ENCODE measurements around the gene EXOC5. TPM values are rescaled to one million over a fixed set of nuclear protein-coding genes. Genes with fewer than 3 reads are reported as not detected.
"Not testable (repeated sequence)": the region's sequence is repeated elsewhere in the genome, so short reads cannot be mapped to it uniquely, and the experiment has no call there.

Gene EXOC5
- total RNA-seq, 1 experiment from 2014 or later = 15.4 TPM

DNA sequence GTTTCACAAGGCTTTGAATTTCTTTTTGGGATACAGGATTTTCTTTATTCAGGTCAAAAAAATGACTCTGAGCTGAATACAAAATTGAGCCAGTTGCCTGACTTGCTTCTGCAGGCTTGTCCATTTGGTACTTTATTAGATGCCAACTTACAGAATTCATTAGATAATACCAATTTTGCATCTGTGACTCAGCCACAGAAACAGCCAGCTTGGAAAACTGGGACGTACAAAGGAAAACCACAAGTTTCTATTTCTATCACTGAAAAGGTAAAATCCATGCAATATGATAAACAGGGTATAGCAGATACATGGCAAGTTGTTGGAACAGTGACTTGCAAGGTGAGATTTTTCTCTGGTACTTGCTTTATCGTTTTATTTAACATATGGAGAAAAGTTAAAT is 5.8 kb upstream of the EXOC5 start:
- DNase-seq = no peak
- Histone ChIP-seq H3K36me3 (peaks cover 12% of the 10 kb centered on the region), H3K9me3 (no peaks in the 10 kb centered on the region), H3K27me3 (no peaks in the 10 kb centered on the region), H3K4me3 (no peak overlapping the region)

DNA sequence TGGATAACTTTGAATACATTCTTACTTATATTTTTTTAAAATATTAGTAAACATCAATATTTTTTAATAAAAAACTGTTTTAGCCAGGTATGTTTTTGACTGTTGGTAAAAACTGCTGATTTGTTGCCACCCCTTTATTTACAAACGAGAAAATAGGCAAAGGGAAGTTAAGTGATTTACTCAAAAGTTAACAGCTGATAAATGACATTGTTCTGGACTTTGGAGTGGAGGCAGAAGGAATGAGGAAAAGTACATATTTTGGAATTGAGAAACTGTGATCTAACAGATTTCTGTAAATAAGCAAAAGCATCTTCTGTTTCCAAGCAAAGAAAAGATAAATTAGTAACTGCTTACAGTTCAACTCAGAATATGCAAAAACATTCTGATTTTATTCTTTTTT is 4.5 kb upstream of the EXOC5 start:
- Histone ChIP-seq H3K36me3 (peaks cover 12% of the 10 kb centered on the region), H3K4me3 (no peak overlapping the region), H3K27me3 (no peaks in the 10 kb centered on the region), H3K9me3 (no peaks in the 10 kb centered on the region)
- no peak for DNase-seq

DNA sequence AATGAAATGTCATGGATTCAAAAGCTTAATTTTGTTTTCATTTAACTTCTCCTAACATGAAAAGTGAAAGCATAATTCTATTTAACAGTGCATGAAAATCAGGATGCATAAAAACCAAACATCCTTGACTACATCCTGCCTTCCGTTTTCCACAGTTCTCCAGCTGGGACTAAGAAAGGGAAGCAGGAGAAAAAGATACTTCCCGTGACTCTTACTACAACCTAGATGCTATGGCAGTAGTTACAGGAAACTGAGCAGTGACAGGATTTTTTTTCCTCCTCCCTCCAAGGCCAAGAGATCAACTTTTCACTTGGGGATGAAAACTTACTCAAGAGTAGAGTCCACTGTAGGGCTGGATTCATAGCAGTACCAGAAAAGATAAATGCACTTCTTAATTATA is 2.6 kb downstream of the EXOC5 start:
- Histone ChIP-seq H3K4me3 (no peak overlapping the region), H3K27me3 (no peaks in the 10 kb centered on the region), H3K36me3 (no peaks in the 10 kb centered on the region; the same call in 1 of the 2 replicates), H3K9me3 (no peaks in the 10 kb centered on the region)
- no peak for DNase-seq

- Histone ChIP-seq H3K36me3 (no peaks in the 10 kb centered on the region), H3K4me3 (no peak overlapping the region), H3K9me3 (no peaks in the 10 kb centered on the region), H3K27me3 (no peaks in the 10 kb centered on the region)
- DNase-seq = no peak
Observed at GRCh38 chr14:57262117-57262516, 6.6 kb downstream of the EXOC5 start.

- no peak for DNase-seq
- Histone ChIP-seq H3K36me3 (no peaks in the 10 kb centered on the region), H3K4me3 (no peak overlapping the region), H3K27me3 (no peaks in the 10 kb centered on the region), H3K9me3 (no peaks in the 10 kb centered on the region)
Observed at GRCh38 chr14:57261604-57262003, 7.1 kb downstream of the EXOC5 start.

- no peak for DNase-seq
- no peaks in the 10 kb centered on the region for H3K9me3 ChIP-seq
- H3K4me3 ChIP-seq = no peak overlapping the region
- no peaks in the 10 kb centered on the region for H3K36me3 ChIP-seq
- H3K27me3 ChIP-seq = no peaks in the 10 kb centered on the region
Observed at GRCh38 chr14:57259672-57260071, 9.0 kb downstream of the EXOC5 start.

DNA sequence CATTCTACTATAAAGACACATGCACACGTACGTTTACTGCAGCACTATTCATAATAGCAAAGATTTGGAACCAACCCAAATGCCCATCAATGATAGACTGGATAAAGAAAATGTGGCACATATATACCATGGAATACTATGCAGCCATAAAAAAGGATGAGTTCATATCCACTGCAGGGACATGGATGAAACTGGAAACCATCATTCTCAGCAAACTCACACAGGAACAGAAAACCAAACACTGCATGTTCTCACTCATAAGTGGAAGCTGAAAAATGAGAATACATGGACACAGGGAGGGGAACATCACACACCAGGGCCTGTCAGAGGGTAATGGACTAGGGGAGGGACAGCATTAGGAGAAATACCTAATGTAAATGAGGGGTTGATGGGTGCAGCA is 10.5 kb downstream of the EXOC5 start:
- H3K9me3 ChIP-seq, H3K27me3 ChIP-seq, DNase-seq, H3K36me3 ChIP-seq, H3K4me3 ChIP-seq: not testable (repeated sequence)

- no peaks in the 10 kb centered on the region for H3K27me3 ChIP-seq
- H3K36me3 ChIP-seq = no peaks in the 10 kb centered on the region
- DNase-seq = no peak
- no peaks in the 10 kb centered on the region for H3K9me3 ChIP-seq
- H3K4me3 ChIP-seq = no peak overlapping the region
Observed at GRCh38 chr14:57254884-57255283, 13.8 kb downstream of the EXOC5 start.

DNA sequence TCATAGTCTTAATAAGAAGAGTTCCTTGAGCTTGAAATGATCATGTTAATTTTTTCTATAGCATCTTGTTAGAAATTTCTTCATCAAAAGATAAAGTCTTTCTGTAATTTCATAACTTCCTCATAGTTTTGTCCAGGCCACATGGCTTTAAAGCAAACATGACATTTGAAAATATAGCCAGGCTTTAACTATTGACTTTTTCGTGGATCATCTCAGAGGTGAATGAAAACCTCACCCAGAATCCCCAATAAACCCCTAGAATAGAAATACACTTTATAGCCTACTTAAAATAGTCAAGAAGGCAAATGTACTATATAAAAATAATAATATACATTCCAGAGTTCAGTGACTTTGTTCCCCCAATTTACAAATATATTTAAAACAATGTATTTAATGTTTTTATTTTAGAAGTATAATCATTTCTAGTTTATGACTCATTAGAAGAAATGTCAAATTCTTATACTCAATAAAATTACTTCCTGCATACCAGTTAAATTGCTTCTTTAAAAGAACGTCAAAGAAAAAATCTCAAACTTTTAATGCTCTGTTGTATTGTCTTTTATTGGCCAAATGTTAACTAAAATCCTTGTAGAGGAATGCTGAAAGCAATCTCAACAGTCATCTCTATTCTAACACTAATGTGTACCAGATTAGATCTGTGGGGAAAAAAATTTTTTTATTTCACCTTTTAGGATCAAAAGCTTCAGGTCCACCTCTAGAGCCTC is 21.6 kb downstream of the EXOC5 start:
- Histone ChIP-seq H3K27me3 (no peaks in the 10 kb centered on the region), H3K9me3 (no peaks in the 10 kb centered on the region)
- DNase-seq = no peak

GRCh38 chr14:57245941-57246340 is 22.8 kb downstream of the EXOC5 start:
- no peak for DNase-seq
- peaks cover 2% of the 10 kb centered on the region; the same call in 1 of the 2 replicates for H3K36me3 ChIP-seq
- H3K4me3 ChIP-seq = no peak overlapping the region
- no peaks in the 10 kb centered on the region for H3K9me3 ChIP-seq
- no peaks in the 10 kb centered on the region for H3K27me3 ChIP-seq

More for the DNA sequence above, 21.6 kb downstream of the EXOC5 start:
- Histone ChIP-seq H3K4me3 (no peak overlapping the region), H3K36me3 (peaks cover 2% of the 10 kb centered on the region; the same call in 1 of the 2 replicates)

DNA sequence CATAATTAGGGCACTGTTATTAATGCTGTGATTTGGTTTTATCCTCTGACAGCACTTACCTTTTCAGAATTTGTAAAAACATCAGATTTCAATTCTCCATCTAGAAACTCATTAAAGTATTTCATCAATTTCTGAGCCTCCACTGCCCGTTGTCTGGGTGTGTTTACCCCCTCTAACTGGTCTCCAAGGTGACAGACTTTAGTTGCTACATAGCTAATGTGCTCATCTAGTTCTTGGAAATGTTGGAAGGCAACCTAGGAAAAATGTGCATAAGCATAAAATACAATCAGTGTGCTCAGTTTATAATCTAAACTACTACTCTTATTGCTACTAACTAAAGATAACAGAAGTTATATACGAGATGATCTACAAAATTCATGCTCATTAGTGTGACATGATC is 24.6 kb downstream of the EXOC5 start:
- no peak for DNase-seq
- Histone ChIP-seq H3K27me3 (no peaks in the 10 kb centered on the region), H3K9me3 (no peaks in the 10 kb centered on the region), H3K36me3 (peaks cover 2% of the 10 kb centered on the region; the same call in 1 of the 2 replicates), H3K4me3 (no peak overlapping the region)

DNA sequence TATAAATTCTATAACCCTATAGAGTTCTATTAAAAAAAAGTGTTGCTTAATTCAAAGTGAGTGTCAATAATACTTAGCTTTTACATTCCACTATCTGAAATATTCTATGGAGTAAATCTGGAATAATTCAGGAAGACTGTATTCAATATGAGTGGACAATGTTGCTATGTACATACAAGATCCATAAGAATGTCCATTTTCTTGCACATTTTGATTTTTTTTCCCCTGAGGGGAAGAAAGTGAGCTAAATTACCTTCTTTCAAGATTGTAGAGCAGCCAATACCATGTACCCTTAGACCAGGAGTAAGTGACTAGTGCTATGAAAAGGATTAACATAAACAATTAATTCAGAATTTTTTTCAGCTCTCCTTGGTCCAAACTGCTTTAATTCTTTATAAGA is 25.4 kb downstream of the EXOC5 start:
- Histone ChIP-seq H3K36me3 (peaks cover 2% of the 10 kb centered on the region; the same call in 1 of the 2 replicates), H3K27me3 (no peaks in the 10 kb centered on the region), H3K9me3 (no peaks in the 10 kb centered on the region), H3K4me3 (no peak overlapping the region)
- DNase-seq = no peak

DNA sequence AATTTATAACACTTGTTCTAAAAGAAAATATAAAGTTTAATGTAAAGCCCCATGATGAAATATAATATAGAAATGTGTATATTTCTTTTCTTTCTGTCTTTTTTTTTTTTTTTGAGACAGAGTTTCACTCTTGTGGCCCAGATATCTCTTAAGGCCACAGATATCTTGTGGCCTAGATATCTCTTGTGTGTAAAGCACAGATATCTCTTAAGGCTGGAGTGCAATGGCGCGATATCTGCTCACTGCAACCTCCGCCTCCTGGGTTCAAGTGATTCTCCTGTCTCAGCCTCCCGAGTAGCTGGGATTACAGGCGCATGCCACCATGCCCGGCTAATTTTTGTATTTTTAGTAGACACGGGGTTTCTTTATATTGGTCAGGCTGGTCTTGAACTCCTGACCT is 28.6 kb downstream of the EXOC5 start:
- H3K9me3 ChIP-seq, H3K4me3 ChIP-seq, H3K27me3 ChIP-seq, H3K36me3 ChIP-seq, DNase-seq: not testable (repeated sequence)

DNA sequence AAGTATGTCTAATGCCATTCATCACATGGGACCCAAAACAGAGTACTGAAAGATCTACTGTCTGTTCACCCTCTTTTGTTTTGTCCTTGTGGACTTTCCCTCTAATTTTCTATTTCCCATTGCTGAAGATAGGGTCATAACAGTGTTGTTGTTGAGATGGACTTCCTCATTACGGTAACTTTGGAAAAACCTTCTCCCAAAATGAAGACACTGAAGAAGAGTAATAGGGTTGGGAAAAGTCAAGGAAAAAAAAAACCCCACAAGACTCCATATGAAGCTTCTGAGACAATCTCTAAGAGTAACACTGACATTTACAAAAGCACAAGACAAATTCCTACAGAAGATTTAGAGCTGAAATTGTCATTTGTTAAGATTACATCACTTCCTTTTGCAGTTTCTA is 36.7 kb downstream of the EXOC5 start:
- Histone ChIP-seq H3K4me3 (no peak overlapping the region), H3K36me3 (peaks cover 5% of the 10 kb centered on the region), H3K27me3 (no peaks in the 10 kb centered on the region), H3K9me3 (no peaks in the 10 kb centered on the region)
- no peak for DNase-seq

GRCh38 chr14:57228320-57228719 is 40.4 kb downstream of the EXOC5 start:
- not testable (repeated sequence) for H3K4me3 ChIP-seq, H3K36me3 ChIP-seq, H3K27me3 ChIP-seq, DNase-seq, H3K9me3 ChIP-seq

DNA sequence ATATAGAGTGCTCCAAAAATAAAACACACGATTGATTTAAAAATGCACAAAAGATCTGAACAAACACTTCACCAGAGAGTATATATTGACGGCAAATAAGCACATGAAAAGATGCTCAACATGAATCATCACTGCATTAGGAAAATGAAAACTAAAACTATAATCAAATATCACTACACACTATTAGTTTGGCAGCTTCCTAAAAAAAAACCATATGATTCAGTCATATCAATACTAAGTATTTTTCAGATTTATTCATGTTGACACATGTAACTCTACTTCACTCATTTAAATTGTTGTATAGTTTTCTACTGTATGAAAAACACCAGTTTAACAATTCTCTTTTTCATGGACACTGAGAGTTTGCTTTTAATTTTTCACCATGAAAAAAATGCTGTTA is 41.6 kb downstream of the EXOC5 start:
- Histone ChIP-seq H3K36me3 (peaks cover 5% of the 10 kb centered on the region), H3K4me3 (no peak overlapping the region), H3K9me3 (no peaks in the 10 kb centered on the region), H3K27me3 (no peaks in the 10 kb centered on the region)
- no peak for DNase-seq

DNA sequence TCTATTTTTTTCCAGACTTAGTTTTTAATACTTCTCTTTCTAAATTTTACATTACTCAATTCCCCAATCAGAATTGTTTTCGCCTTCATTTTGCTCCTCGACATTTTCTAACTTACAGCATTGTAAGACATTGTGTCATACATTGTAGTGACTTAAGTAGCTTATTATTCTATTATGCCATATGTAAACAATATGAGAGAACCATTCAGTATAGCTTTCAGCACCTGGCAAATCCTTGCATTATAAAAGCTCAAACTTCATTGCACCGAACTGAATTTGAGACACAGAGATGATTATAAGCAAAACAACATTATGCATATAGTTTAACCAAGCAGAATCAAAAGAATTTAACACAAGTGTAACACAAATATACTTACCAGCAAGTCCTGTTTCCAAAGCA is 46.8 kb downstream of the EXOC5 start:
- H3K4me3 ChIP-seq = no peak overlapping the region
- H3K27me3 ChIP-seq = no peaks in the 10 kb centered on the region
- H3K9me3 ChIP-seq = no peaks in the 10 kb centered on the region
- H3K36me3 ChIP-seq = peaks cover 6% of the 10 kb centered on the region
- no peak for DNase-seq

DNA sequence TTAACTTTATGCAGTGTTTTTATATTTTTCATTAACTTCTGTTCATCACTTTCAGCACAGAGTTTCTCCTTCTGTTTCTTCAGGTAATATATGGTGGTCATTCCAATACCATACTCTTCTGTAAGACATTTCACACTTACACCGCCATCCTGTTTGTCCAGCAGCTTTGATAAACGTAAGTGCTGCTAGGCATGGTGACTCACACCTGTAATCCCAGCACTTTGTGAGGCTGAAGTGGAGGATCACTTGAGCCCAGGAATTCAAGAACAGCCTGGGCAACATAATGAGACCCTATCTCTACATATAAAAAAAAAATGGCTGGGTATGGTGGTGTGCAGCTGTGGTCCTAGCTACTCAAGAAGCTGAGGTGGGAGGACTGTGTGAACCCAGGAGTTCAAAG is 55.8 kb downstream of the EXOC5 start:
- H3K9me3 ChIP-seq = no peaks in the 10 kb centered on the region
- no peak overlapping the region for H3K4me3 ChIP-seq
- peaks cover 6% of the 10 kb centered on the region for H3K36me3 ChIP-seq
- no peak for DNase-seq
- H3K27me3 ChIP-seq = no peaks in the 10 kb centered on the region

Data from MG63 (cell line).